Dedifferentiated amniotic fluid mesenchymal stem cell (primary cell): ENCODE data around the gene PLGRKT.
"Not testable (repeated sequence)": the region's sequence is repeated elsewhere in the genome, so short reads cannot be mapped to it uniquely, and the experiment has no call there.

Experiments used
- DNase-seq: peaks from one replicate; pipeline ENCODE4 v3.0.0-alpha.2; 2016; ENCODE audit errors: extremely low spot score

Gene PLGRKT, protein sequence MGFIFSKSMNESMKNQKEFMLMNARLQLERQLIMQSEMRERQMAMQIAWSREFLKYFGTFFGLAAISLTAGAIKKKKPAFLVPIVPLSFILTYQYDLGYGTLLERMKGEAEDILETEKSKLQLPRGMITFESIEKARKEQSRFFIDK

GRCh38 chr9:5437254-5438216 is at the start of gene PLGRKT:
PLGRKT (minus strand) TSS chr9:5437925; CDS start chr9:5431977, 5,948 bp downstream.
- peak; percentile 95 for DNase-seq

GRCh38 chr9:5486988-5487387 is 49.3 kb upstream of the PLGRKT start:
- no peak for DNase-seq

GRCh38 chr9:5485378-5486085 is 47.8 kb upstream of the PLGRKT start:
- DNase-seq = no peak

DNA sequence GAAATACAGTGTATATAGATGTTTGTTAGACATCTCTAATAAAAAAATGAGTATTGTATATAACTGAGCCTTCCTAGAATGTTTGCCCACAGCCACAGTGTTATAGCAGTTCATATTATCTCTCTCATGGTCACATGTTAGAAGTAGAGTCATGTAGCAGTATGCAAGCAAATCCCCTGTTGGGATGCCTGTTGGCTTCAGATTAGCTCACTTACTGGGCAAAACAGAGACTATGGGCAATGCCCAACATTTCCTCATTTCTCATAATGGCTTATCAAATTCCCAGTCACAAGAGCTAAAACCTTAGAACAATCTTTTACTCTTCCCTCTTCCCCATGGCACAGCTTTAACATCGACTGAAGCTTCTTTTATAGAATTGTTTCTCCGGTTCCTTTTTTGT is 45.6 kb upstream of the PLGRKT start:
- DNase-seq = no peak

DNA sequence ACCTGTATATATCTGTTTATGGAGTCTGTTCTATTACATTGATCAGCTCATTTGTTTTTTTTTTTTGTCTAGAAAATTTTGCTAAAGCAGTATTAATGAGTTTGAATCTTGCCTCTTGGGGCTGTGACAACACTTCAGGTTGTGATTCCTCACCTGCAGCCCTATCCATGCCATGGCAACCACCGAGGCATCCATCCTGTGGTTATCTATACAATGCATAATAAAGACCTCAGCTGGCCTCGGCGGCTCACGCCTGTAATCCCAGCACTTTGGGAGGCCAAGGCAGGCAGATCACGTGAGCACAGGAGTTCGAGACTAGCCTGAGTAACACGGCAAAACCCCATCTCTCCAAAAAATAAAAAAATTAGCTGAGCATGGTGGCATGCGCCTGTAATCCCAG is 44.5 kb upstream of the PLGRKT start:
- no peak for DNase-seq

DNA sequence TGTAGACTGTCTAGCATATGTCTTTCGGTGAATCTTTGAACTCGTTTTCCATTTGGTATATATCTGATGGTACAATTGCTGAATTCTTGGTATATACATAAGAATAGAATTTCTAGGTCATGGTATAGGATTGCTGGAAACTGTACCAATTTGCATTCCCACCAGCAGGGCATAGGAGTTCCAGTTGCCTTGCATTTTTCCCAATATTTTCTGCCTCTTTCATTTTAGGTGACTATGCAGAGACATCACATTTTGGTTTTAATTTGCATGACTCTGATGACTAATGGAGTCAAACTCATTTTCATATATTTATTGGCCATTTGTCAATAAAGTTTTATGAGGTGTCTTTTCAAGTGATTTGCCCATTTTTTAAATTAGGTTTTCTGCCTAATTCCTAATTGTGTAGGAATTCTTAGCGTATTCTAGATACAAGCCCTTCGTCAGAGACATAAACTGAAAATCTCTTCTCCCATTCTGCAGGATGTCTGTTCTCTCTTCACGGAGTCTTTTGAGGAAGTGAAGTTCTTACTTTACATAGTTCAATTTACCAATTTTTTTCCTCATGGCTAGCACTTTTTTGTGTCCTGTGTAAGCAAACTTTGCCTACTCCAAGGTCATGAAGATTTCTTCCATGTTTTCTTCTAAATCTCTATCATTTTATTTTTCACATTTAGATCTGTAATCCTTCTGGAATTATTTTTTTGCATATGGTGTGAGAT is 43.8 kb upstream of the PLGRKT start:
- no peak for DNase-seq

GRCh38 chr9:5480919-5481318 is 43.2 kb upstream of the PLGRKT start:
- DNase-seq = no peak

DNA sequence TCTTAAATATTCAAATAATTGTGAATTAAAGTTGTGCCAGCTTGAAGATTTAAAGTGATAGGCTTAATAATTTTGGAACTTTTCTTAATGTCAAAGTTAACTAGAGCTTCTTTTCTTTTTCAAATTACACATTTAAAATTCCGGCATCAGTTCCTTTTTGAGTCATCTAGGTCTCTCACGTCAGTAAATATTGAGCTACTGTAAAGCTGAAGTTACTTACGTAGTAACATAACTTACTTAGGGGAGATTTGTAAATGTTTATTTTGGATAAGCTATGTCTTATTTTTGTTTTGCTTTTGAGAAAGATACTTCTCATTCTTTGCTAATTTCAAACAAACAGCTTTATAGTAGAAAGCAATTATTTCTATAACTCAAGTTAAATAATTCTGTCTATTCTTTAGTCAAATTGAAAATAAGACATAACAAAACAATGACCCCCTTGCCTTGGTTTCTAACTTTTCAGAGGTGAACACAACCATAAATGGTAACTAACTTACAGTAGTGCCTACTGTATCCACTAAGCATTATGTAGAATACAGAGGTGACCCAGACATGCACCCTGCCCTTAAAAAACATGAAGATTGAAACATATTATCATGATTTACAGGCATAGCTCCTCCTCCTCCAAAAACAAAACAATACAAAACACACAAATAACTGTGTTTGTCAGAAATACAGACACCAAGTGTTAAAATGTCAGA is 42.4 kb upstream of the PLGRKT start:
- DNase-seq = no peak

- no peak for DNase-seq
Measured at GRCh38 chr9:5478206-5478605, 40.5 kb upstream of the PLGRKT start.

DNA sequence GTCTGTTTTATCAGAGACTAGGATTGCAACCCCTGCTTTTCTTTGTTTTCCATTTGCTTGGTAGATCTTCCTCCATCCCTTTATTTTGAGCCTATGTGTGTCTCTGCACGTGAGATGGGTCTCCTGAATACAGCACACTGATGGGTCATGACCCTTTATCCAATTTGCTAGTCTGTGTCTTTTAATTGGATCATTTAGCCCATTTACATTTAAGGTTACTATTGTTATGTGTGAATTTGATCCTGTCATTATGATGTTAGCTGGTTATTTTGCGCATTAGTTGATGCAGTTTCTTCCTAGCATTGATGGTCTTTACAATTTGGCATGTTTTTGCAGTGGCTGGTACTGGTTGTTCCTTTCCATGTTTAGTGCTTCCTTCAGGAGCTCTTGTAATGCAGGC is 37.9 kb upstream of the PLGRKT start:
- not testable (repeated sequence) for DNase-seq

DNA sequence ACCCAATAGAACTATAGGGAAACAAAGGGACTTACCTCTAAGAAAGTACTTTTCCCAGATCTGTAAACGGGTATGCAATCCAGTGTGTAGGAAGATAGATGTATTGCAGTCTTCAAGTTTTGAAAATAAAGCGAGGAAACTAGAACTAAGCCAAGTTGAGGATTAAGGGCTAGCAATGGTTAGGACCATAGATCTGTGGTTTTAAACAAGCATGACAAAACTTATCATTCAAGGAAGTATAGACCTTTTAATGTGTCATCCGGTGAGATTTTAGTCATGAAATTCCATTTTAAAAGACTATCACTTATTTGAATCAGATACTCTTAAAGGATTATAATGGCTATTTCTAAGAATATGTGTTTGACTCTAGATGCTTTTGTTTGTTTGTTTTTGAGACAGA is 33.1 kb upstream of the PLGRKT start:
- no peak for DNase-seq

GRCh38 chr9:5470122-5470521 is 32.4 kb upstream of the PLGRKT start:
- DNase-seq = no peak

DNA sequence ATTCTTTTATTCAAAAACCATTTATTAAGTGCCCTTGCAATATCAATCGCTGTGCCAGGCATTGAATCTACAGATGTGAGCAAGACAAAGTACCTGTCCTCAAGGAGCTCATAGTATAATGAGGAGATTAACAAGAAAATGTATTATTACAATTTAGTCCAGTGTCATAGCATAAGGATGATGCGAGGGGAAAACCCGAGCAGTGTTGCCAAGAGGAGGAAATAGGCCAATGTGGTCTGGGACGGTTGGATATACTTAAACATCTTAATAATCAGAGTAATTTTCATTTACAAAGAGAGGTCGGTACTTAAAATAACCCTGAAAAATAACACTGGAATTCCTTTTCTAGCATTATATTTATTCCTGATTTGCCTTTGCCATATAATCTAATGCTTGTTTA is 31.1 kb upstream of the PLGRKT start:
- no peak for DNase-seq

DNA sequence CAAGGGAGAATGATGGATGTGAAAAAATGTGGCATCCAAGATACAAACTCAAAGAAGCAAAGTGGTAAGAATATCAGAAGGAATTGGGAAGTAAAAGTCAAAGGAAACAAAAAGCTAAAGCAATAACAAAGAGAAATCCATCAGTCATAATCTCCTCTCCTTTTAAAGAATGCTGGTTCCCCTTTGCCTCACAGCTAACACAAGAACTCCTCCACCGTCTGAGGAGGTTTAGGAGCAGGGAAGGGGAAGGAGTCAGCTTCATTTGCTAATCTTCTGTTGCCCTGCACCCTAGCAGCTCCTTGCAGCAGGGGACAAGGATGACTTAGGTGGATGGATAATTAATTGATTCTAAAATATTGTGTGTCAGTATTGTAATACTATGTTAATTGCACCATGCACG is 29.0 kb upstream of the PLGRKT start:
- no peak for DNase-seq

DNA sequence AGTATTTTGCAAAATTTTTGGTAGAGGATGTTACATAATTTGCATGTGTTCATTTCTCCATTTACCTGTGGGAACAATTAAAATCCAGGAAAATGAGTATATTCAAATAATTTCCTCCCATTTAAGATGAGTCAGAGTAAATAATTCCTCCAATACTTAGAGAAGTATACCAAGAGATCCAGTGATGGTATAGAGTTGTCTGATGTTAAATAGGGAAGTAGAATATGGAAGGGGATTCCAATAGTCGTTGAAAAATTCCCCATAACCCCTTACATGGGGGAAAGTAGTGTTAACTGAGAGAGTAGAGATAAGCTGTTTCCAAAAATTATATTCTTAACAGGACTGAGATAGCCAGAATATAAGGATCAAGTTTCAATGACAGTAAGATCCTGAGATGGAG is 28.3 kb upstream of the PLGRKT start:
- no peak for DNase-seq

DNA sequence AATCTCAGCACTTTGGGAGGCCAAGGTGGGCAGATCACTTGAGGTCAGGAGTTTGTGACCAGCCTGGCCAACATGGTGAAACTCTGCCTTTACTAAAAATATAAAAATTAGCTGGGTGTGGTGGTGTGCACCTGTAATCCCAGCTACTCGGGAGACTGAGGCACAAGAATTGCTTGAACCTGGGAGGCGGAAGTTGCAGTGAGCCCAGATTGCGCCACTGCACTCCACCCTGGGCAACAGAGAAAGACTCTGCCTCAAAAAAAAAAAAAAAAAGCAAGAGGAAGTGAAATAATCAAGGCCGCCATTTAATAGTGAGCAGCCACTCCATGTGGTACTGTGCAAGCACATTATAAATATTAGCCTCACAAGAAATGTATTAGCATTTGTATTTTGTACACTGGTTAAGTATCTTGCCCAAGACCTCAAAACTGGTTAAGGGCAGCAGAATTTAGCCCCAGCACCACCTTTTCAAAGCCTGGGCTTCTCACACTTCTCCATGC is 27.2 kb upstream of the PLGRKT start:
- not testable (repeated sequence) for DNase-seq

DNA sequence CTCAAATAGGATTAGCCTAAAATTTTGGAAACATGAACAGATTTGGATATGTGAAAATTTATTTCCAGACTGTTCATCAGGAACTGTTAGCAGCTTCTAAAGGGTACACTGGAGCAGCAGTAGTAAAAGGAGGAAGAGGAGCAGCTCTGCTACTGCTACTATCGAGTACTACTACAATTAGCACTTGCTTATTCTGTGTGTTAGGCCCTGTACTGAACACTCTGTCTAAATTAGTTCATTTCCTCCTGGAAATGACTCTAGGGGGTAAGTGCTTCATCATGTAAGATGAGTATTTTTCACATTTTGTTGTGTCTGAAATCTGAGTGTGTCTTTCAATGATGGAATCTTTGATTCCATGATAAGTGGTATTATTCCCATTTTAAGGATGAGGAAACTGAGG is 22.4 kb upstream of the PLGRKT start:
- no peak for DNase-seq

DNA sequence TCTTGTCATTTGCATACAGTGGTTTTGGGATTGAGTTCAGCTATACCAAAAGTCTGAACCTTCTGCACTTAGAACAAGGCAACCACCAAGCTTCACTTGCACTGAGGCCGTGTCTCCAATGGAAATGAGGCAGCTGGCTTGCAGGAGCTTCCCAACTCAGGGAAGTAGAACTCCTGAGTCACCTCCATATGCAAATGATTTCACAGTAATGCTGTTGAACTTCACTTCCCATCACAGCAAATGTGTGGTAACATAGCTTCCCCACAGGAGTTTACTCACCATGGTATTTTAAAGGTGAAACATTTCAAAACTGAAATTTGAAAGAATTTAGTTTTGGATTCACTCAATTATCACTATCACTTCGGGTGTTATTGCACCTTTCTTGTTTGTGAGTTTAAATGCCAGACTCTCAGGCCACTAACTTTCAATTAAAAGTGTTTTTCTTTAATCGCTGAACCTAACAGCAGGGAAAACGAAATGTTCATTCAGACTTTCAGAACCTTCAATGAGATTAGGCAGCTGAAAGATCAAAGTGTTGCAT is 21.6 kb upstream of the PLGRKT start:
- DNase-seq = no peak

DNA sequence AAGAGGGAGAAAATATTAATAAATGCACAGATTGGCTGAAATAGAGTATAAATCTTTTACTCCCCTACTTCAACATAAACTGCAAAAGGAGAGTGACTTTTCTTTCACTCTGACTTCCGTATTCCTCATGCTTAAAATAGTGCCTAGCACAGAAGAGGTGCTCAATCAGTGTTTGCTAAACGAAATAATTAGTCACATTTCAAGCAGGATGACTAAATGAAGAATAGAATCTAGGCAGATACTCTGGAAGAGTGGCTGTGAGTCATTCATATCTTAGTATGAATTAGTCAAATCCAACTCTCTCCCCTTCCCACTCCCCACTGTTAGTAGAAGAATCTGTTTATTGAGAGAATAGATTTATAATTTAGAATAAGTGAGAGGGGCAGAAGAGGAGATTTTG is 17.5 kb upstream of the PLGRKT start:
- DNase-seq = no peak

DNA sequence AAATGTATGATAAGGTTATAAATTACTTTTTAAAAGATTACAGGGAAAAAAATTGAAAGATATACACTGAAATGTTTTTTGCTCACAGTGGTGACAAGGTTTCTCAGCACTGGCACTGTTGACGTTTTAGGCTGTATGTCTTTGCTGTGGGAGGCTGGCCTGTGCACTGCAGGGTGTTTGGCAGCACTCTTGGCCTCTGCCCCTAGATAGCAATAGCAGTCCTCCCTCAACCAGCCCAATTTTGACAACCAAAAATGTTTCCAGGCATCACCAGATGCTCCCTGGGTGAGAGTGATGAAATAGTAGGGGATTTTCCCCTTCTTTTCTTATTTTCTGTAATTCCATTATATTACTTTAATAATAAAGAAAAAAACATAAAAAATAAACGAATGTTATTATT is 15.9 kb upstream of the PLGRKT start:
- DNase-seq = no peak

DNA sequence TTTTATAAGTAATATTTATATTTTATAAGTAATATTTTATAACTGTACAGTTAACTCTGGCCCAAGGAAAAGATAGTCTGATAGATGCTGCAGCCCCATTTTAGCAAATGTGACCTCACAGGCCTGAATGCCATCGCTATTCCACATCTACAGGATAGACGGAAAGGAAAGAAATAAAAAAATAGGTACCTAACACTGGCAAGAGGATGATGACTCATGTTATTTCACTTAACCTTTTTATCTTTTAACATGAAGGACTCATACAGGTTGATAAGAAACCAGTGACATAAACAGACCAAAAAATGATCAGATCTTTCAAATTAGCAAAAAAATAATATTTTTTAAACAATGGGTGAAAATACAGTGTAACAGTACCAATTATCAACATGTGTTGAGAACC is 15.3 kb upstream of the PLGRKT start:
- no peak for DNase-seq
